ENCODE measurements around the gene TNNI3K.

TNNI3K gene

DNA sequence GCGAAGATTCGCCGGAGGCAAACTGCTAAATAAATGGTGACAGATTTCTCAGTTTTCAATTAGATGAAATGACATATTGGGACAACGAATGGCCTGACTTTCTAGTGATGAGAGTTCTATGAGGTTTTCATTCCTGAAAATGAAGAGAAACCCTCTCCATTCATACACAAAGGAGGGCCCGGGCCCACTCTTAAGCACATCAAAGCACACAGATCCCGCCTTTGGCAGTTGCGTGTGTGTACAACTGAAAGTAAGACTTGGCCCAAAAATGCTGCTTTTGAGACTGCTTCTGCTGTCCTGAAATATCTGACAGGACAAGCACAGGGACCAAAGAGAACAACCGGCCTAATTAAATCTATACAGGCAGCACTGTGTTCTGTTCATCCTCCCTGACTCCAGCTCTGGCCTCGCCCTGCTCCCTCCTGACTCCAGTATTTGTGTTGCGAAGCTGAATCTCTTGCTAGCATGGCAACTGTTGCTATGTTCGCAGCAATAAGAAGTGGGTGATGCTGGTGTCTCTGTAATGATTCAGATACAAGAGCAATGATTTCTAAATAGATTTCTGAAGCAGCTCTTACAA, 269.8 kb downstream of the TNNI3K start:
- no peak for FAIRE-seq

DNA sequence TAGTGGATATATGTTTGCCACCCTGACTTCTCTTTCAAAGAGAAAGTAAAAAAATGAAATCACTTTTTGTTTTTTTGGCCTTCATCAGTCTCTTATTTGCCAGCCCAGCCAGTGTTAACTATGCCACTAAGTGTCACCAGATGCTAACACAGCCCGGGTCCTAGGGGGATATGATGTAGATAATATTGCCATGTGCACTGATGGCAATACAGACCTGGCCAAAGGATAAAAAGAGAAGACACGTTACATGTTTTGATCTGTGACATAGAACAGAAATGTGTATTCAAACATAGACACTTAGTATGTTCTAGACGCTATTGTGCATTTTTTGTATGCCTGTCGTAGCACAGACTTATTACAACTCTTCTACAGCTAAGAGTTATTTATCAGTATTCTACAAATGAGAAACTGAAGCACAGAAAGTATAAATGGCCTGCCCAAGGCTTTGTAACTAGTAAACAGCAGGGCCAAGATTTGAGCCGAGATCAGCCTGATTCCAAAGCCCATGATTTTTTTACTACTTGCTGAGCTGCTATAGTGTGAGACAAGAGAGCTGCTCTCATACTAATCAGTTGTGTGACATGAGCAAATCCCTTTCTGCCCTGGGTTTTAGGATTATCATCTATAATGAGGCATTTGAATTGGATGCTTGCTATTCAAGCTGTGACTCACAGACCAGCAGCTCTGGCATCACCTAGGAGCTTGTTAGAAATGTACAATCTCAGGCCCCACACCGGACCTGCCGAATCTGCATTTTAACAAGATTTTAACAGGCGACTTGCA, 270.9 kb downstream of the TNNI3K start:
- FAIRE-seq: no peak

DNA sequence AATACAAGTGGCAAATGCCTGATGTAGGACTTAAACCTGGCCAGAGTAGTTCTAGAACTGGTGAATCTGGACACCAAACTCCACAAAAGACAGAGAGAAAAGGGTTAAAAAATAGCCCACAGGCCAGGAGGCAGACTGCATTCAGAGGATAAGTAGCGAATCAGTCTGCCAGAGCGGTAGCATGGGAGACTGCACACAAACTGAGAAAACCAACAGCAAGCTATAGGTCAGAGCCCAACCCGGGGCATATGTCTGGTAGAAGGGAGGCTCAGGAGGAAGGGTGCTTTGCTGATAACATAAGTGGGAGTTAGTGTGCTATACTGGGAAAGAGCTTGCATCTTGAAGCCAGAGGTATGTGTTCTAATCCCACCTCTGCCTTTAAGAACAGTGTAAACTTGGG, 273.3 kb downstream of the TNNI3K start:
- FAIRE-seq: no peak

DNA sequence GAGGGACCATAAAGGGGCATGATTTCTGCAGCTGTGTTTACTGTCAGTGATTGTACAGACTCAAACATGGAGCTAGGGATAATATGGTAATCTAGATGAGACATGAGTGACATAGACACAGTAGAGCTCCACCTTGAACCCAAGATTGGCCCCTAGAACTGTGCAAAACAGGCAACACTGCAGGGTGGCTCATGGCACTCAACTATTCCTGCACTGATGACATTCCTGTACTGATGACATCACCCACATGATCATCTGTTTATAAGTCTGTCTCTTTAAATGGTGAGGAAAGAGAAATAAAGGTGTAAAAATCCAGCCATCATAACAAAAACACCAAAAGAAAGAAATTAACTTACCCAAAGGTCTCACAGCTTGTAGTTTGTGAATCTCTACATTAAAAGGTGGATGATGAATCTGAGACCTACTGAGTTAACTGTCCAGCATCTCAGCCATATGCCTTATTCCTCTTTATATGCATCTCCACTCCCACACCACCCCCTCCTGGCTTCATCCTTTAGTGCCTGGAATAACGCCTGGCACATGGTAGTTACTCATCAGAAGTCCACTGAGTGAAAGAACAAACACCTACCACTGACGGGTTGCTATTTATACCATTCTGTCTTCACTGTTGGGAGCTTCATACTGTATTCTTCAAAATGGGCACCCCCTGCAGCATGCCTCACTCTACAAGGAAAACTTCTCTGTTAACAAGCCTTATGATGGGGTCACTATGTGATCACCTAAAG, 277.2 kb downstream of the TNNI3K start, which contains the start of gene LRRC53:
Gene LRRC53, minus strand, starts transcription at position 442 of the 746 bp plus-strand sequence. CDS start 29,262 bp downstream, outside the sequence.
- FAIRE-seq: no peak

DNA sequence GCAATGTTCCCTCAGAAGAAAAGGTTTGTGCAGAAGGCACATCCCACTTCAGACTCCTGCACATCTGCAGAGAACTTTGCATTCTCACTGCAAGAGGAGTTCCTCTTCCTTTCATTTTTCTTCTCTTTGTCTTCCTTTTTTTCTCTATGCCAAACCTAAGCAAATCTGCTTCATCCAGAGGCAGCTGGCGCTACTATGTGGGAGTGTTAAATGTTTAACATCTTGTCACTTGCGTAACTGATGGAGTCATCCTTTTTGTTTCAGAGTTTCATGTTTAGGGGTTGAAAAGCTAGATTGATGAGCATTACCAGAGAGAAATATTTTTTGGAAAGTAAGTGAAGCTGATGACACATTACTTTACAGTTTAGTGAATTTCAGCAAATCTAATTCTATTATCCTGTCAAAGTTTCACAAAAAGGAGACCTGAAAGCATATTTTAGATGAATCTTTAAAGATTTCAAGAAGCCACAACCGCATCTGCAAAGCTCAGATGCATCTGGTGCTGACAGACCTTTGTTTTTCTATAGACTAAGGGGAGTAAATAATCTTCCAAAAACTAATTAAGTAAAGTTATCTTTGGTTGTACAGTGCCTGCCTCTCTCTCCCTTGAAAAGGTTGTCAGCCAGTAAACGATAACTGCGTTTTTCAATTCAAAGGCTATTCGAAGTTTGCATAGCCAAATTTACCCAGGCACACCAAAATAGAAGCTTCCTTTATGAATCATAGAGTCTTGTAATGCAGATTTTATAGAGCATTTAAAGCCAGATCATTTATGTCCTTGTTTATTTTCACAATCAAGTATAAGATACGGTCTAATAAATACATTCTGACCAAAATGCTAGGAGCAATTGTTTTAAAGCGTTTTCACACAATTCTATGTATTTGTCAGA, 278.5 kb downstream of the TNNI3K start:
- no peak for FAIRE-seq

DNA sequence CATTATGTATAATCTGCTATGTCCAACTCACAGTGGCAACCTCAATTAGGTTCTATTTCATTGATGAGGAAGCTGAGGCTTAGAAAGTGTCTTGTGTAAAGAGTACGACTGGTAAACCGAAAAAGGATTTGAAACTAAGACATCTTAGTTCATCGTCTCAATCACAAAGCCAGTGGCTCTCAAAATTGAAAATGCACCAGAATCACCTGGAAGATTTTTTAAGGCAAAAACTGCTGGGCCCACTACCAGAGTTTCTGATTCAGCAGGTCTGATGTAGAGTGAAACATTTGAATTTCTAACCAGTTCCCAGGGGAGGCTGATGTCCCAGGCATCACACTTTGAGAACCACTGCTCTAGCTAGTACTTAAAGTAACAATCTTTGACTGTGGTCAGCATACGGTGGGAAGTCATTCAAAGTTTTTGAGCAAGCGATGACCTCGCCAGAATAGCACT, 282.4 kb downstream of the TNNI3K start:
- FAIRE-seq: no peak

DNA sequence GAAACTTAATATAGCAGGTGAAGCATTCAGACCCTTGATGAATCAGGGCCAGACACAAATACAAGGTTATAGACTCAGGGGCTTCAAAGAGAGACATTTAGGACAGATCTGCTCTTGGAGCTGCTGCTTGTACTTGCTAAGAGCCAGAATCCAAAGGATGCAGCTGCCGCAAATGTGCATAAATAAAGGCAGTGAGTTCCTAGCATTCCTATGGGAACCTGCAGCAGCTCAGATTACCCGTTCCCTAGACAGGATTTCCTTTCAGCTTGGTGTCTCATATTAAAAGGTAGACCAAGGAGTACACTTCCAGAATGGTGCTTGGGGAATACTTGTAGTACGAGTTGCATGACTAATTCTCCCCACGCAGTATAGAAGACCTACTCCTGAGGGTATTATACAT, 287.0 kb downstream of the TNNI3K start:
- no peak for FAIRE-seq

DNA sequence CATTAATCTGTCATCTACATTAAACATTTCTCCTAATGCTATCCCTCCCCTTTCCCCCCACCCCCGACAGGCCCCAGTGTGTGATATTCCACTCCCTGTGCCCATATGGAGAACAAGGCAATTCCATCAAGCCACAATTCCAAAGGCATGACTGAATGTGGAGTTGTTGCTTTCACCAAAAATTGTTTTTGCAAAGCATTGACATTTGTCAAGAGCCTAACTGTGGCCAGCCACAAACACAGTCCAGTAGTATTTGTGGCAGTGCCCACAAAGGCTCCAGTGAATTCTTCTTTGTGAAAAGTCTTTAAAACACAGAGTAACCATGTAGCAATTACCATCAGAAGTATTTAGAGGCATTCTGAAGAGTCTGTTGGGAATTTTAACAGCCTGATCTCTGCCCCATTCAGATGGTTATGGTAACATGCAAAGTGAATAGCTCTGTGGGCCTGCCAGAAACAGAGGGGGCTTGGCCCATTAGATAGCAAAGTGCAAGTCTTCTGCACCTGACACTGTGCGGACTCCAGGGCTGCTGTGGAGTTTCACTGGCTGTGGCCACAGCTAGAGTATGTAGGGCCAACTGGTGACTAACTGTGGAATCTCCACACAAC, 288.8 kb downstream of the TNNI3K start:
- no peak for FAIRE-seq

DNA sequence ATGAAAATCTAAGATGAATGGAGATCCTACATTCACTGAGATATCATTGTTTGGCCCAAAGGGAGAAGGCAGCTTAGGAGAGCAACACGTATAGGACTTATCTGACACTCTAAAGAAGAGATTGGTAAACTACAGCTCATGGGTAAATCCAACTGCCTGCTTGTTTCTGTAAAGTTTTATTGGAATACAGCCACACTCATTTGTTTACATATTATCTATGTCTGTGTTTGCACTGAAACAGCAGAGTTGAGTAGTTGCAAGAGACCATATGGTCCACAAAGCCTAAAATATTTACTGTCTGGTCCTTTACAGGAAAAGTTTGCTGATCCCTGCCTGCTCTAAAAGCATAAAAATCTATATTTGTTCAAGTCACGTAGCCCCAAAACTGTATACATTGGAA, 291.5 kb downstream of the TNNI3K start:
- FAIRE-seq: no peak

DNA sequence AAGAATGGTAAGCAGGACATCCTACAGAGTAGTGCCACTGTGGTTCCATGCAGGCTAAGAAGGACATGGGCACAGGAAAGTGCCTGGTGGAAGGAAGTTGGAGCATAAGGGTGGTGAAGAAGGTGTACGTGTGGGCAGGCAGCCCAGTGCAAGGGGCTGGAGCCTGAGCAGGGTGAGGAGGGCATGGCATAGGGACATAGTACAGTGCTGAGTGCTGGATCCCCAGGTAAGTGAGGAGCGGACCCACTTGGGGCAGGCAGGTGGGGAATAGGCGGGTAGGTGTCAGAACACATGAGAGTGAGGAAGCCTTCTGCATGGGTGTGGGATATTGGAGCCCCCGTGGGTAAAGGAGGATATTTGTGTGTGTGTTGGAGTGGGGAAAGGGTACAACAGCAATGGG, 292.9 kb downstream of the TNNI3K start:
- no peak for FAIRE-seq

DNA sequence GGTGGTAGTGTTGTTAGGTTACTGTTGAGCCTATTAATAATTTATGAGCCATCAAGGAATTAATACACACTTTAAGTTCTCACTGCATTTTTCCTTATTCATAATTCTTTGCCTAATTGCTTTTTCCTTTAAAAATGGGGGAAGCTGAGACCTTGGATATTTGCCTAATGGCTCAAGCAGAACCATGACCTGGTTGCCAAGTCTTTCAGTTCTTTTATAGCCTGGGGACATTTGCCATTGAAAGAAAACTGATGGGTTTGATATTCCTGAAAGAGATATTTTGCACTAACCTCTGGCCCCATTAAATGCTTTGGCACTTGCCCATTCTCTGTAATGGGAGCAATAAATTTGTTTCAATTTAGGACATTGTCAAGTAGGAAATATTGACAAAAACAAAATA, 295.7 kb downstream of the TNNI3K start:
- no peak for FAIRE-seq

DNA sequence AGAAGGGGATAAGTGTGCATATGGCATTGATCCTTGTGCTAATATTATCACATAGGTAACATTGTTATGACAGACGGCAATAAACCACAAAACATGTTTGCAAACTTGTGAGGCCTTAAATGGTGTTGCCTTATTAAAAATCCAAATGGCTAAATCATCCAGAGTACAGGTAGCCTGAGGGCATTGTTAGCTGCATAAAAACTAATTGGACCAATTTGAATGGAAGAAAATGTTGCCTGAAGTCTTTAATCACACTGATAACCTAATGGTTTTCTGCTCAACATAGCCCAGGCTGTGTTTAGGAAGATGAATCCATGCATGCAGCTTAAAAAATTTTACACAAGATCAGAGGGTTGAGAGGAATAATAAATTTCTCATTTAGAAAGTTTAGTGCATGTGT, 296.6 kb downstream of the TNNI3K start:
- no peak for FAIRE-seq

DNA sequence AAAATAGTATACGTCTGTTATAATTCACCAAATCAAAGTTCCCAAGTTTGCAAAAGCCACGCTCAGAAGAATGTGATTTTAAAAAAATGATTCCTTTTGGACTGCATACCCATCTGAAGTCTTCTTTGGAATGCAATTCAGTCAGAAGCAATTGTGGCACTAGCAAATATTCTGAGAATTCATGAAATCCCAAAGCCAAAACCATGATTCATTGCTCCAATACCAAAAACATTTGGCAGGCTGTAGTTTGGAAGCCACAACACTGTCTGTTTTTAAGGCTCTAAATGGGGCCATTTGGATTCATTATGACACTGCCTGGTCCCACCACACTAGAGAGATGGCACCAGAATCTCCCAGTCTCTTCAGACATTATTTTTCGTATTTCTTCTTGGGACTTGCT, 299.1 kb downstream of the TNNI3K start:
- FAIRE-seq: no peak

DNA sequence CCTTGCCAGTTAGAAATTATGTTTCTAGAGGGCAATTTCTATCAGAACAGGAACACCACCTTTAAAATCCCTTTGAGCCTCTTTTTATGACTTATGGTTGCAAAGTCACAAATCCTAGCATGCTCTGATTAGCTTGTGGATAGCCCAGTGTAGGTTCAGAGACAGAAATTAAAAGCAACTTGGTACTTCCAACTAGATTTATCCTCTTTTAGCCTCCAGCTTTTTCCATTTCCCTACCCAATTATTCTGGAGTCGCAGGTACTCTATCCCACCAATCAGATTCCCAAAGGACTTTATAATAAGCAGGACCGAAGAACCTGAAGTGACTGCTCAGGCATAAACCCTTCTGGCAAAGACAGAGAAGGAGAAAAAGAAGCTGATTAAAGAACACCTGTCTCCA, 310.6 kb downstream of the TNNI3K start:
- no peak for FAIRE-seq

DNA sequence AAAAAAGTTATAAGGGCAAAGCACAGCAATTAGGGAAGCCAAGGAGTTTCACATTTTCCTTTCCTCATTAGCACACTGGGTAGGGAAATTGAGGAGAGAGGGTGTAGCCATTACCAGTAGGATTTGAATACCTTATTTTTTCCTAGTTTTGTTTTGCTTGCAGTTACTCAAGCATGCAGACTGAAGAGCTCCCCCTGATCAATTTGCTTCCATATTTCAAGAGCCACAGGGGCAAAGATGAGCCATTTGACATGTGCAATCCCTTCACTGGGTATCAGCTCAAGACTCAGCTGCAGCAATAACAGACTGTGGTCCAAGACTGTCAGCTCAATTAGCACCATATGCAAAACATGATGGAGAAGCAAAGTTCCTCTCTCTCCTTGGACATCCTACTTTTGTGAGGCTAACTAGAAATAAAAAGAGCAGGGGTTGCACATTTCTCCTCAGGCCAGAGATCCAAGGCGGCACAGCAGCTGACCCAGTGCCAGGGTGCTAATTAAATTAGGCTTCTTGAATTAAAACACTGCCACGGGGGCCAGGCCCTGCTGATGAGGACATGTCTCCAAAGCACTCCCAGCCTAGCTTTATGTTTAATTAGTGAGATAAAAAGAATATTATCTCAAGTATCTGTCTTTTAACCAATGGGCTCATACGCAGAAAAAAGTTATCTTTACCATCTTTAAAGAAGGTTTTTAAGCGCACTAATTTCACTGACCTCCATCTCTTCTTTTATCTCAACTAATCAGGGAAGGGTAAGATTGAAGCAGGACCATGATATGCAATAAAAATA, 314.0 kb downstream of the TNNI3K start:
- FAIRE-seq: no peak

DNA sequence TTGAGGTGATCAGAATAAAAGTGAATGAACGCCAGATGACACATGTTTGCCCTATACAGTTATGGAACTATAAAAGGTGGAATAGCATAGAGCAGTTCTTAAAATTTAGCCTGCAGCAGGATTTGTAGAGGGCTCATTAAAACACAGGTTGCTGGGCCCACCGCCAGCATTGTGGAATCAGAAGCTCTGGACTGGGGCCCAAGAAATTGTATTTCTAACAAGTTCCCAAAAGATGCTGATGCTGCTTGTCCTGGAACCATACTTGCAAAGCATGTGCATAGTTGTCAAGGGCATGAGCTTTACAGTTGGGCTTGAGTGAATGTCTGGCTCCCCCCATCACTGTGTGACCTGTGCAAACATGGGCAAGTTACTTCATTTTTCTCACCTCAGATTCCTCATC, 314.7 kb downstream of the TNNI3K start:
- FAIRE-seq: no peak

DNA sequence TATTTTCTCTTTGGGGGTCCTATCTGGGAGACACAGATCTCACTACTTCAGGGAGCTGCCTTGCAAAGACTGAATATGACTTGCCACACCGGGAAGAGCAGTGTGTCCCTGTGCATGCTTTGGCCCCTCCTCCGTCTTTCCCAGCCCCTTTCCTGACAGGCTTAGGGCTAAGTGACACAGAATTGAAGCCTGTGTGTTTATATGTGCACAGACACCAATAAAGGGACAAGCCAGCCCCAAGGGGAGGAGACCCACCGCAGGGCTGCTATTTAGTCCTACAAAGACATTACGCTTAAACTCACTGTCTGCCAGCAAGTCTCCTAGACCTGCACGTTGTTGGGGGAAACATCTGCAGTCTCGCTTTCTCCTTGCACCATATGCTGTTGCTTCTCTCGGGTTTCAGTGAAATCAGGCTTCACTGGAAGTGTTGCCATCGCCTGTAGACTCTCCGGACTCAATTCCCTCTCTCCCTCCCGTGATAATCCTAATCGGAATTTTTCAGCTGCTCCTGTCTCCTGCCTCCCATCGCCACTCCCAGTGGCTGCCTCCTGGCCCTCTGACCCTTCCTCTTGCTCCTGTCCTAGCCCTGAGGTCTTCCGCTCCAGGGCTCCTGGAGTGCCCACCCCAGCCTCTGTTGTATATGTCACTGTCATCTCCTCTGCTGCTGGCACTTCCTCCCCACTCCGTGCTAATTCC, 335.8 kb downstream of the TNNI3K start:
- FAIRE-seq: no peak

DNA sequence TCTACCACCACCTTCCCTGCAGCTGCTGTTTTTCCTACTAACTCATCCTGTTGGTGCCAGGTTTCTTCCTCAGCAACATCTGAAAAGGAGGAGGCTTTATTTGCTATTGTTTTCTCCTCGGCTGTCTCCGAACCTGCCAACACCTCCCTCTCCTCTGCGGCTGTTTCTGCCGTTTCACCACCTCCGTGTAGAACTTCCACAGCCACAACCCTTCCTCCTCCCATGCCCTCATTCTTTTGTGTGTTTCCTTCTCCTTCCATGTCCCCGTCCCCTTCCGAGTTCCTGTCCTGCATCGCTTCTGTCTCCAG, 336.3 kb downstream of the TNNI3K start:
- no peak for FAIRE-seq

DNA sequence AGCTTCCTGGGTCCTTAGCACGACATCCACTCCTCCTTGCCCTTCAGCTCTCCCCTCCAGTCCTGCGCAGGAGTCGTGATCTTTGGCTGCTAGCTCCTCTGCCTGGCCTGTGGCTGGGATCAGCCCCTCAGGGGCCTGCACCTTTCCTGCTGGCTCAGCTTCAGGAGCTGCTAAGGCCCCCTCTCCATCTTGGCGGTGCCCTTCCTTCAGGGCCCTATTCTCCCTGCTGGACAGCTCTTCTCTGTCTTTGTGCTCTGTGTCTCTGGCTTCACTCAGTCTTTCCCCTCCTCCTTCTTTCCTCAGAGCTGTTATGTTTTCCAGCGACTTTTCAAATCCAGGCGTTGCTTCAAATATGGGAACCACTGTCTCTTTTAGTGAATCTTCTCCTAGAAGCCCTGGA, 336.7 kb downstream of the TNNI3K start:
- no peak for FAIRE-seq

DNA sequence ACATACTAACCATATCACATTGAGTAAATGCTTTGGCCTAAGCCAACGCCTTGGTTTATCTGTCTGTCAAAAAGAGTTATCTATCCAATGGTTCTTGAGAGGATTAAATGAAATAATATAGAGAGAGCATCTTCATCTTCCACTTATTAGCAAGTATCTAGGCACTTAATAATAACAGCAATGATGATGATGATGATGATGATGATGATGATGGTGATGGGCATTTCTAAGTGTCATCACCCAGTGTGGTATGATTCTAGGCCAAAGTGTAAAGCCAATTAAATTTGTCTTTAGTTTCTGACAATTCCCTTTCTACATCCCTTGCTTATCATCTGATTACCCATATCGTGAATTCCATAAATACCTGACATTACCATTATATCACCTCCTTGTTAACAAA, 342.9 kb downstream of the TNNI3K start:
- no peak for FAIRE-seq

DNA sequence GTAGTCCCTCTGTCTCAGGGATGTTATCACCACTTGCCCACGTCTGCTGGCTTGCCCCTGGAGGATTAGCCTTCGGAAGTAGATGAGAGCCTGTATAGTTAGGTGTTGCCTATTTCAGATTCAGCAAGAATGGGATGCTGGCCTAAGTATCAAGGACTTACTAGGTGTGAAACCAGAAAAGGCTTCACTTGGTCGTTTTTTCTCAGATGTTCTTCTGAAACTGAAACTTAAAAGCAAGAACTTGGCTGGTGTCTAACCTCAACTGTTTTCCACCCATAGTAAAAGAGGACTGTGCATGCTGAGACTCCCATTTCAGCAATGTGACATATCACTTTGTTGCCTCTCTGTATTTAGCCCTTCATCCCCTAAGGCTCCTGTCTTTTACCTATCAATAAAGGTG, 344.2 kb downstream of the TNNI3K start:
- no peak for FAIRE-seq
